ENCODE data around the gene YY1.
"Not testable (repeated sequence)": the region's sequence is repeated elsewhere in the genome, so short reads cannot be mapped to it uniquely, and the experiment has no call there.

YY1 gene

GRCh38 chr14:100306101-100306997 lies 67.4 kb downstream of the YY1 start, which contains the start of gene SLC25A29:
Gene SLC25A29 (minus strand): TSS chr14:100306444. CDS start chr14:100306232, 212 bp downstream.
- peaks cover 41% of the 10 kb centered on the region for H3K4me1 ChIP-seq (ENCODE audit: control insufficient read depth, insufficient read depth, low read length)
- H3K27me3 ChIP-seq (ENCODE audit: control insufficient read depth, insufficient read depth, low read length, poor library complexity, severe bottlenecking): no peaks in the 10 kb centered on the region
- peak within 1 kb of the TSS; percentile 67 for H3K27ac ChIP-seq (ENCODE audit: insufficient read depth, low read depth, low read length, poor library complexity, severe bottlenecking)
- H3K4me3 ChIP-seq (ENCODE audit: insufficient read depth, low read depth, low read length): peak within 1 kb of the TSS; percentile 72
- no peaks in the 10 kb centered on the region for H3K9me3 ChIP-seq (ENCODE audit: control insufficient read depth, low read length)
- WGBS, 2 experiments: 0% methylated on average over 131 of the region's 131 CpGs
- no peaks in the 10 kb centered on the region for H3K36me3 ChIP-seq (ENCODE audit: control insufficient read depth, insufficient read depth, low read length)

DNA sequence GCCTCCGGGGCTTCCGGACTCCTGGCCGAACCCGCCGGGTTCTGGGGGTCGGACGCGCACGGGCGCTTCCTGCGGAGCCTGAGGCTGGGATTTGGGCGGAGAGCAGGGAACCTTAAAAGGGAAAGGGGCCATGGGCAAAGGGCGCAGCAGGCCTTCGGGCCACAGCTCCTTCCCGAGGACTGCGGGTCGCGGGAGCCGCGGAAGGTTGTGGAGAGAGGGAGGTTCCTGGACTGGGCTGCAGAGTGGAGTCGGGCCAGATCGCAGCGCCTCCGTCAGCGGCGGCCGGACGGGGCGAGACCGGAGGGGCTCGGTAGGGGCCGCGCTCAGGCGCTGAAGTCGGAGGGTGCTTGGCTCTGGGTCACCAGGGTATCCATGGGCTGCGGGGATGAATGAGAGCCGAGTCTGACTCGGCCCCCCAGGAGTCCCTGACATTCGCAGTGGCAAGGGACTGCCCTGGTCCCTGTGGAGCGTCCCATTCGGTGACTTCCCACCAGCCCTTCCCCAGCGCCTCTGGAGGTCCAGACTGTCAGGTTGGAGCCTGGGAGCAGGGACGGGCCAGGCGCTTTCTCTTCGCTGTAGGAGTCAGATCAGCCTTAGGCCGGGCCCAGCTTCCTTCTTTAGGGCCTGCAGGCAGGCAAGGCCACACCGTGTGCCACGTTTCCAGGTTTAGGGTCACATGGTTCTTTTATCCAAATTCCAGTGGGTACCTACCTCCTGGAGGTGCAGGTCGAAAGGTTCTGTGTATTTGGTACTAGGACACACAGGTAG lies 68.2 kb downstream of the YY1 start:
- peak overlapping the region; percentile 67 for H3K27ac ChIP-seq (ENCODE audit: insufficient read depth, low read depth, low read length, poor library complexity, severe bottlenecking)
- no peaks in the 10 kb centered on the region for H3K27me3 ChIP-seq (ENCODE audit: control insufficient read depth, insufficient read depth, low read length, poor library complexity, severe bottlenecking)
- H3K9me3 ChIP-seq (ENCODE audit: control insufficient read depth, low read length): no peaks in the 10 kb centered on the region
- H3K4me3 ChIP-seq (ENCODE audit: insufficient read depth, low read depth, low read length): peak overlapping the region; percentile 72
- H3K36me3 ChIP-seq (ENCODE audit: control insufficient read depth, insufficient read depth, low read length): no peaks in the 10 kb centered on the region
- 4% methylated on average over 49 of the region's 49 CpGs for WGBS, 2 experiments
- H3K4me1 ChIP-seq (ENCODE audit: control insufficient read depth, insufficient read depth, low read length): peaks cover 43% of the 10 kb centered on the region

GRCh38 chr14:100307766-100308426 lies 69.0 kb downstream of the YY1 start:
- 86 to 87% methylated on average over 5 of the region's 5 CpGs for WGBS, 2 experiments
- Histone ChIP-seq H3K27me3 (ENCODE audit: control insufficient read depth, insufficient read depth, low read length, poor library complexity, severe bottlenecking) (no peaks in the 10 kb centered on the region), H3K27ac (ENCODE audit: insufficient read depth, low read depth, low read length, poor library complexity, severe bottlenecking) (no peak overlapping the region), H3K4me3 (ENCODE audit: insufficient read depth, low read depth, low read length) (peak overlapping the region; percentile 72), H3K4me1 (ENCODE audit: control insufficient read depth, insufficient read depth, low read length) (peaks cover 43% of the 10 kb centered on the region), H3K9me3 (ENCODE audit: control insufficient read depth, low read length) (no peaks in the 10 kb centered on the region), H3K36me3 (ENCODE audit: control insufficient read depth, insufficient read depth, low read length) (no peaks in the 10 kb centered on the region)

DNA sequence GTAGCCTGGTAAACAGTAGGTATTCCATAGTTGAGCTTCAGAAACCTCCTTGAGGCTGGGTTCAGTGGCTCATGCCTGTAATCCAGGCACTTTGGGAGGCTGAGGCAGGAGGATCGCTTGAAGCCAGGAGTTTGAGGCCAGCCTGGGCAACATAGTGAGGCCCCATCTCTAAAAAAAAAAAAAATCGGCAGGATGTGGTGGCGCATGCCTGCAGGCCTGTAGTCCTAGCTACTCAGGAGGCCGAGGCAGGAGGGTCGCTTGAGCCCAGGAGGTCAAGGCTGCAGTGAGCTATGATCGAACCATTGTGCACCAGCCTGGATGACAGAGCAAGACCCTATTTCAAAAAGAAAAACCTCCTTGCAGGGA lies 69.5 kb downstream of the YY1 start:
- not testable (repeated sequence) for H3K36me3 ChIP-seq (ENCODE audit: control insufficient read depth, insufficient read depth, low read length); H3K9me3 ChIP-seq (ENCODE audit: control insufficient read depth, low read length); H3K4me3 ChIP-seq (ENCODE audit: insufficient read depth, low read depth, low read length); H3K27me3 ChIP-seq (ENCODE audit: control insufficient read depth, insufficient read depth, low read length, poor library complexity, severe bottlenecking); H3K27ac ChIP-seq (ENCODE audit: insufficient read depth, low read depth, low read length, poor library complexity, severe bottlenecking)
- peaks cover 39% of the 10 kb centered on the region for H3K4me1 ChIP-seq (ENCODE audit: control insufficient read depth, insufficient read depth, low read length)
- 90 to 93% methylated on average over 6 of the region's 6 CpGs for WGBS, 2 experiments

DNA sequence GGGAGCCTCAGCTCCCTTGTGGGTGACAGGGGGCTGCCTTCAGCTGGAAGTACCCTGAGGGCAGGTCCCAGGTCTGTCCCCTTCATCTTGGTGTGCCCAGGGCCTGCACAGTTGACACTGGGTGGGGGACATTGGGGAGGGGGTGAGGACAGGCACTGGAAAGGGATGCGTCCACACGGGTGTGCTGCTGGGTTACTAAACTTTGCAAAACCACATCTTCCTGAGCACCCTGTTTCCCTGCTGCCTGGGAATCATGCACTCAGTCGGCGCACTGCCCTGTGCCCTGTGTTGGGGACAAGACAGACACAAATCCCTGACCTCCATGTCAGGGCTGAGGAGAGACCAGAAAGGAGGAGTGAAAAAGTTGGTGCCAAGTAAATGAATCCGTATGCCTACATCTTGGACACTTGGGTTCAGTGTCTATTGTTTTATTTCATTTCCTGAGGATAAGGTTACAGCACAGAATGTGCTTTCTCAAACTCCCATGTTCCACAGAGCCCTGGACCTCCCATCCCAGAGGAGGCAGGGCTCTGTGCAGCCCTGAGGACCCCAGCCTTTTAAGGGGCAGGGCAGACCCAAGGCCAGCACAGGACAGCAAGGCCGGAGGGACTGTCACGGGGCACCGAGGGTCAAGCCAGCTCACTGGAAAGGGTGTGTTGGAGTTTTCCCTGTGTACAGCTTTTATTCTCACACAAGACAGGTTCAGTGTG lies 70.2 kb downstream of the YY1 start:
- Histone ChIP-seq H3K36me3 (ENCODE audit: control insufficient read depth, insufficient read depth, low read length) (no peaks in the 10 kb centered on the region), H3K27ac (ENCODE audit: insufficient read depth, low read depth, low read length, poor library complexity, severe bottlenecking) (no peak overlapping the region), H3K4me1 (ENCODE audit: control insufficient read depth, insufficient read depth, low read length) (peaks cover 31% of the 10 kb centered on the region), H3K9me3 (ENCODE audit: control insufficient read depth, low read length) (no peaks in the 10 kb centered on the region), H3K27me3 (ENCODE audit: control insufficient read depth, insufficient read depth, low read length, poor library complexity, severe bottlenecking) (no peaks in the 10 kb centered on the region), H3K4me3 (ENCODE audit: insufficient read depth, low read depth, low read length) (no peak overlapping the region)
- WGBS, 2 experiments: 85 to 89% methylated on average over 8 of the region's 8 CpGs

DNA sequence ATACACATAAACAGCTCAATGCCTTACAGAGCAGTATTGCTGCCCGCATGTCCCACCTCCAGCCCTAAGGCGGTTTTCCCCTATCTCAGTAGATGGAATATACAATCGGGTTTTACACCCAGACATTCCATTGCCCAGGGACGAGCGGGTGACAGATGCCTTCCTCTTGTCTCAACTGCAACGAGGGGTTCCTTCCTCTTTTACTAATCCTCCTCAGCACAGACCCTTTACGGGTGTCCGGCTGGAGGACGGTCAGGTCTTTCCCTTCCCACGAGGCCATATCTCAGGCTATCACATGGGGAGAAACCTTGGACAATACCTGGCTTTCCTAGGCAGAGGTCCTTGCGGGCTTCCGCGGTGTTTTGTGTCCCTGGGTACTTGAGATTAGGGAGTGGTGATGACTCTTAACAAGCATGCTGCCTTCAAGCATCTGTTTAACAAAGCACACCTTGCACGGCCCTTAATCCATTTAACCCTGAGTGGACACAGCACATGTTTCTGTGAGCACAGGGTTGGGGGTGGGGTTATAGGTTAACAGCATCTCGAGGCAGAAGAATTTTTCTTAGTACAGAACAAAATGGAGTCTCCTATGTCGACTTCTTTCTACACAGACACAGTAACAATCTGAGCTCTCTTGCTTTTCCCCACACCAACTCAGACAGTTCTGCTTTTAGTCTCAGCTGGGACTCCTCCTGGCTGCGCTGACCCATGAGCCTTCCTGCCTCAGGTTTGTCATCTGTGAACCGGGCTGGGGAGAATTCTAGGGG lies 73.3 kb downstream of the YY1 start:
- not testable (repeated sequence) for H3K36me3 ChIP-seq (ENCODE audit: control insufficient read depth, insufficient read depth, low read length); H3K27me3 ChIP-seq (ENCODE audit: control insufficient read depth, insufficient read depth, low read length, poor library complexity, severe bottlenecking)

DNA sequence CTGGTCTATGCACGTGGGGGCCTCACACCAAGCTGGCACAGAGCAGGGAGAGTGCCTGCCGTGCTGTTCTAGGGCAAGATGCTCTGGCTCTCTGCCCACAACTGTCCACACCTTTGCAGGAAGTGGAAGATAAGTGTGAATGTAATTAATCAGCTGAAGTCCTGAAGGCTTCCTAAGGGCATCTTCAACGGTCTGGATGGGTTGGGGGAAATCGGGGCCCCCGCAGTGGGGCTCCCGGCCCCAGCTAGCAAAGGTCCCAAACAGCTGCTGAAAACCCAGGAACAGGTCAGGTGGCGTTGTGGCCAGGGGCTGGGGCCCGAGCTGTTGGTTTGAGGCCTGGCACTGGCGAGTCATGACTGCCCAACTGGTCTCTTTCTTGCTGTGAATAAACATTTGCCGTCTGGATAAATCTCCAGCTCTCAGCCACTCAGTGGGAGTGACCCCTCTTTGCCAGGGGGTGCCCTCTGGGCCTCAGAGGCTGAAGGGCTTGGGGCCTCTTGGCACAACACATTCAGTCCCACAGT lies 74.0 kb downstream of the YY1 start:
- Histone ChIP-seq H3K4me3 (ENCODE audit: insufficient read depth, low read depth, low read length) (no peak overlapping the region), H3K27me3 (ENCODE audit: control insufficient read depth, insufficient read depth, low read length, poor library complexity, severe bottlenecking) (no peaks in the 10 kb centered on the region), H3K27ac (ENCODE audit: insufficient read depth, low read depth, low read length, poor library complexity, severe bottlenecking) (no peak overlapping the region), H3K4me1 (ENCODE audit: control insufficient read depth, insufficient read depth, low read length) (peaks cover 18% of the 10 kb centered on the region), H3K36me3 (ENCODE audit: control insufficient read depth, insufficient read depth, low read length) (no peaks in the 10 kb centered on the region), H3K9me3 (ENCODE audit: control insufficient read depth, low read length) (no peaks in the 10 kb centered on the region)
- 87 to 88% methylated on average over 10 of the region's 10 CpGs for WGBS, 2 experiments

More for the DNA sequence above, 73.3 kb downstream of the YY1 start:
- not testable (repeated sequence) for H3K27ac ChIP-seq (ENCODE audit: insufficient read depth, low read depth, low read length, poor library complexity, severe bottlenecking); H3K9me3 ChIP-seq (ENCODE audit: control insufficient read depth, low read length); H3K4me3 ChIP-seq (ENCODE audit: insufficient read depth, low read depth, low read length)
- H3K4me1 ChIP-seq (ENCODE audit: control insufficient read depth, insufficient read depth, low read length): peaks cover 24% of the 10 kb centered on the region
- WGBS, 2 experiments: 70 to 72% methylated on average over 18 of the region's 18 CpGs

GRCh38 chr14:100313464-100314230 lies 74.7 kb downstream of the YY1 start:
- Histone ChIP-seq H3K36me3 (ENCODE audit: control insufficient read depth, insufficient read depth, low read length) (no peaks in the 10 kb centered on the region), H3K27me3 (ENCODE audit: control insufficient read depth, insufficient read depth, low read length, poor library complexity, severe bottlenecking) (no peaks in the 10 kb centered on the region), H3K4me1 (ENCODE audit: control insufficient read depth, insufficient read depth, low read length) (peaks cover 16% of the 10 kb centered on the region), H3K4me3 (ENCODE audit: insufficient read depth, low read depth, low read length) (no peak overlapping the region), H3K9me3 (ENCODE audit: control insufficient read depth, low read length) (no peaks in the 10 kb centered on the region), H3K27ac (ENCODE audit: insufficient read depth, low read depth, low read length, poor library complexity, severe bottlenecking) (no peak overlapping the region)
- WGBS, 2 experiments: 91 to 92% methylated on average over 26 of the region's 26 CpGs
